ENCODE data around the gene PBX3.

The PBX3 gene

GRCh38 chr9:125878164-125878631 lies 131.0 kb downstream of the PBX3 start:
- no peak for DNase-seq (ENCODE audit: low read depth)
- TF ChIP-seq, protein P1, sequence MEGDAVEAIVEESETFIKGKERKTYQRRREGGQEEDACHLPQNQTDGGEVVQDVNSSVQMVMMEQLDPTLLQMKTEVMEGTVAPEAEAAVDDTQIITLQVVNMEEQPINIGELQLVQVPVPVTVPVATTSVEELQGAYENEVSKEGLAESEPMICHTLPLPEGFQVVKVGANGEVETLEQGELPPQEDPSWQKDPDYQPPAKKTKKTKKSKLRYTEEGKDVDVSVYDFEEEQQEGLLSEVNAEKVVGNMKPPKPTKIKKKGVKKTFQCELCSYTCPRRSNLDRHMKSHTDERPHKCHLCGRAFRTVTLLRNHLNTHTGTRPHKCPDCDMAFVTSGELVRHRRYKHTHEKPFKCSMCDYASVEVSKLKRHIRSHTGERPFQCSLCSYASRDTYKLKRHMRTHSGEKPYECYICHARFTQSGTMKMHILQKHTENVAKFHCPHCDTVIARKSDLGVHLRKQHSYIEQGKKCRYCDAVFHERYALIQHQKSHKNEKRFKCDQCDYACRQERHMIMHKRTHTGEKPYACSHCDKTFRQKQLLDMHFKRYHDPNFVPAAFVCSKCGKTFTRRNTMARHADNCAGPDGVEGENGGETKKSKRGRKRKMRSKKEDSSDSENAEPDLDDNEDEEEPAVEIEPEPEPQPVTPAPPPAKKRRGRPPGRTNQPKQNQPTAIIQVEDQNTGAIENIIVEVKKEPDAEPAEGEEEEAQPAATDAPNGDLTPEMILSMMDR (IDR thresholded peaks at IDR 0.05; ENCODE audit: control insufficient read depth, insufficient read depth, low read depth, low read length, missing control alignments), result no peak
- H3K4me3 ChIP-seq (ENCODE audit: control insufficient read depth, low read depth, low read length), result no peak overlapping the region

DNA sequence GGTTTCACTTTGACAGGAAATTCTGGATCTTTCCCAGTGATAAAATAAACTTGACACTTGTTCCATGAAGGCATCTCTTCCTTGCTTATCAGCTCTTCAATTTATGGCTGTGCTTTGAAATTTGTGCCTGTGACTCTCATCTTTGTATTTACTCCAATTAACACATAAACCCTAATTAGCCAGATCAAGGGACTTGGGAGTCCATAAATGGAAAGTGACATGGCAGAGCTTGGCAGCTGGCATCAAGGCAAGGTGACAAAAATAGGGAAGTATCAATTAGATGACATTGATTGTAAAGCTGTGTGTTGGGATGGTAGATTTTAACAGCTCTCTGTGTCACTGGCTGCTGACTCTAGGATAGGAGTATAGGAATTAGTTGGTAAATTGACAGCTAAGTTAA lies 133.9 kb downstream of the PBX3 start:
- H3K4me3 ChIP-seq (ENCODE audit: control insufficient read depth, low read depth, low read length), result no peak overlapping the region
- no peak for DNase-seq (ENCODE audit: low read depth)
- TF ChIP-seq, protein P1 (IDR thresholded peaks at IDR 0.05; ENCODE audit: control insufficient read depth, insufficient read depth, low read depth, low read length, missing control alignments), result no peak

DNA sequence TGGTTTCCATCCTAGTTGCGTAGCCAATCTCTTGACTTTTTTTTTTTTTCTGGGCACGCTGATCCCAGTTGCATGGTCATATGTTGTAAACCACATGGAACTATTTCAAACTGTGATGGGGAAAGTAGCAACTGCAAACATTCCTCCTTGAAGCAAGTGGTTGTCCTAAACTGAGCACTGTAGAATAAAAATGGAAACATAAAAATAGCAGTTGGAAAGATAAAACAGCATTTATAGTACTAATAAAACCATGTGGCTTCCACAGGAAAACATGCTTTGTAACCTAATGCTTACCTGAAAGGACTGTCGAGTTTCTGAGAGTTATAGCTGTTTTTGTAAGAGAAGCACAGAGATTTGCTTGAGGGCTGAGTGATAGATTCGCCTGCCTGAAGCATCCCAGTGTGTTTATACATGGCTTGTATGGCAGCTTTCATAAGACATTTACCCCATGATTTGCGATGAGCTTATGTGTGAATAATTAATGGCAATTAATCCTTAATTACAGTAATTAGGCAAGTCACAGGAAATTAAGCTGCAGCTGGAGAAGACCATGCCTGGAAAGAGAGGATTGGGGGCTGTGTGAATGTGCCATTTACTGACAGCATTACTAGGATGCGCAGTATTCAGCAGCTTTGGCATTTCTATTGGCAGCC lies 136.5 kb downstream of the PBX3 start:
- no peak overlapping the region for H3K4me3 ChIP-seq (ENCODE audit: control insufficient read depth, low read depth, low read length)
- TF ChIP-seq, protein P1 (IDR thresholded peaks at IDR 0.05; ENCODE audit: control insufficient read depth, insufficient read depth, low read depth, low read length, missing control alignments), result no peak
- DNase-seq (ENCODE audit: low read depth), result no peak

- no peak overlapping the region for H3K4me3 ChIP-seq (ENCODE audit: control insufficient read depth, low read depth, low read length)
- no peak for DNase-seq (ENCODE audit: low read depth)
- TF ChIP-seq, protein P1 (IDR thresholded peaks at IDR 0.05; ENCODE audit: control insufficient read depth, insufficient read depth, low read depth, low read length, missing control alignments), result no peak
Observed at GRCh38 chr9:125884218-125884595, 137.0 kb downstream of the PBX3 start.

DNA sequence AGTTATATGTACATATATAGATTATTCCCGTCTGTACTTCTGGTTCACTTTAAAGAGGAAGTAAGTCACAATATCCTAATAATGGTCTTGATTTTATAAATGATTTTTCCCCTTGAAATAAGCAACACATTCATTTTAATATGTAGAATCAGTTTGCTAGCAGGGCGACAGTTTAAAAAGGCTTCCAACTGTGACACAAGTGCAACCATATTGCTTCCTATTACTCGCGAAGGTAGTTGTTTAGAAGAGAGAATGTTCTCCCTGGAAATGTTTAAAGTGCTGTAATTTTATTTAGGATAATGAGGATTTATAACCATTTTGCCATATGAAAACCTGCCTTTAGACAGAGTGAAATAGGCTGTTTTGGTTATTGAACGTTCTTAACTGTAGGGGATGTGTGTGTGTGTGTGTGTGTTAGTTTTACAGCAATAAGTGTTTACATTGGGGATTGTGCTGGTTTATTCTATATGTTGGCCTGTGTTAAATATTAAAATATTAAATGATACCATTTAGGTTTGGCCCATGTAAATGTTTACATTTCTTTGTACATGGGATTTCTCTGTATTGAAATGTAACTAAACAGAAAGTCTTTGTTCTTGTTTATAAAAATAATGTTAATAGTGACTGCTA lies 138.3 kb downstream of the PBX3 start:
- DNase-seq (ENCODE audit: low read depth), result no peak
- TF ChIP-seq, protein P1 (IDR thresholded peaks at IDR 0.05; ENCODE audit: control insufficient read depth, insufficient read depth, low read depth, low read length, missing control alignments), result no peak

GRCh38 chr9:125886365-125886764 lies 139.2 kb downstream of the PBX3 start:
- DNase-seq (ENCODE audit: low read depth), result no peak
- no peak overlapping the region for H3K4me3 ChIP-seq (ENCODE audit: control insufficient read depth, low read depth, low read length)

More for the DNA sequence above, 138.3 kb downstream of the PBX3 start:
- H3K4me3 ChIP-seq (ENCODE audit: control insufficient read depth, low read depth, low read length), result no peak overlapping the region

More at GRCh38 chr9:125886365-125886764, 139.2 kb downstream of the PBX3 start:
- TF ChIP-seq, protein P1 (IDR thresholded peaks at IDR 0.05; ENCODE audit: control insufficient read depth, insufficient read depth, low read depth, low read length, missing control alignments), result no peak
